IMR-90 (cell line): ENCODE data around the gene KDM4B.

Source experiments
- BHLHE40 ChIP-seq: fragments of 150-350 bp; IDR thresholded peaks from 2 replicates; pipeline ENCODE4 v1.6.1; 2016; ENCODE audit warnings: mild to moderate bottlenecking, low read depth, low read length
- CEBPB ChIP-seq: IDR thresholded peaks from 2 replicates; pipeline ENCODE4 v1.6.1; 2012; ENCODE audit warnings: low read depth, low read length, improper control_type of control experiment
- FOS ChIP-seq: fragments of 150-350 bp; IDR thresholded peaks from 2 replicates; pipeline ENCODE4 v1.6.1; 2016; ENCODE audit warnings: low read depth, low read length
- MAFK ChIP-seq: IDR thresholded peaks from 2 replicates; pipeline ENCODE4 v1.6.1; 2012; ENCODE audit warnings: low read depth, low read length, improper control_type of control experiment
- MXI1 ChIP-seq: IDR thresholded peaks from 2 replicates; pipeline ENCODE4 v1.6.1; 2012; ENCODE audit warnings: low read depth, mild to moderate bottlenecking, low read length, moderate library complexity, borderline replicate concordance
- NFE2L2 ChIP-seq: fragments of 150-350 bp; IDR thresholded peaks from 2 replicates; pipeline ENCODE4 v1.6.1; 2016; ENCODE audit warnings: low read depth, mild to moderate bottlenecking, low read length
- POLR2A ChIP-seq: IDR thresholded peaks from 2 replicates; pipeline ENCODE4 v1.6.1; 2012; ENCODE audit warnings: mild to moderate bottlenecking, low read depth, low read length
- RAD21 ChIP-seq: IDR thresholded peaks from 2 replicates; pipeline ENCODE4 v1.6.1; 2012; ENCODE audit warnings: low read length, improper control_type of control experiment
- RCOR1 ChIP-seq: IDR thresholded peaks from 2 replicates; pipeline ENCODE4 v1.6.1; 2012; ENCODE audit warnings: mild to moderate bottlenecking, low read length, improper control_type of control experiment; ENCODE audit not compliant: insufficient replicate concordance
- RFX5 ChIP-seq: IDR thresholded peaks from 2 replicates; pipeline ENCODE4 v1.8.0; 2012; ENCODE audit warnings: low read depth, mild to moderate bottlenecking, low read length, moderate library complexity
- USF2 ChIP-seq: fragments of 150-350 bp; IDR thresholded peaks from 2 replicates; pipeline ENCODE4 v1.6.1; 2017; ENCODE audit warnings: mild to moderate bottlenecking, antibody characterized with exemption, low read length, low read depth
- TF ChIP-seq, protein P1 (sequence below): conservative IDR thresholded peaks from 2 replicates; pipeline ENCODE4 v1.5.1; 2012; ENCODE audit warnings: mild to moderate bottlenecking, low read depth, low read length, improper control_type of control experiment
- TF ChIP-seq, protein P2 (sequence below): fragments of 150-350 bp; IDR thresholded peaks from 2 replicates; pipeline ENCODE4 v1.6.1; 2016; ENCODE audit warnings: low read depth, mild to moderate bottlenecking, low read length, moderate library complexity, borderline replicate concordance

DNA sequence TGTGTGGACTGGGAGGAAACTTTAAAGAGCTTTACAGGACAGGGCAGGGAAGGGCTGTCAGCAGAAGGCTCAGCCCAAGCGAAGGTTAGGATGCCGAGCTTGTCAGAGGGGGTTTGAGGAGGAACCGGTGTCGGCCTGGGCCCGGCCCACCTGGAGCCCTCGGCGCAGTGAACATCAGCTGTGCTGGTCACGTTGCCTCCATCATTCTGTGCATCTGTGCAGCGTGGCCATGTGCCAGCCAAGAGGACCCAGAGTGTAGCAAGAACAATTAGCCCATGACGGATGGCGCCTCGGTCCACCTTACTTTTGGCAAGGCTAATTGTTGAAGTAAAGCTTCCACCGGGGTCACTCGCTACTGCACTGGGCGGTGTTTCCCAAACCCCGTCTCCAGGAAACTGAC lies 210.3 kb downstream of the KDM4B start:
- TF ChIP-seq, protein P1, sequence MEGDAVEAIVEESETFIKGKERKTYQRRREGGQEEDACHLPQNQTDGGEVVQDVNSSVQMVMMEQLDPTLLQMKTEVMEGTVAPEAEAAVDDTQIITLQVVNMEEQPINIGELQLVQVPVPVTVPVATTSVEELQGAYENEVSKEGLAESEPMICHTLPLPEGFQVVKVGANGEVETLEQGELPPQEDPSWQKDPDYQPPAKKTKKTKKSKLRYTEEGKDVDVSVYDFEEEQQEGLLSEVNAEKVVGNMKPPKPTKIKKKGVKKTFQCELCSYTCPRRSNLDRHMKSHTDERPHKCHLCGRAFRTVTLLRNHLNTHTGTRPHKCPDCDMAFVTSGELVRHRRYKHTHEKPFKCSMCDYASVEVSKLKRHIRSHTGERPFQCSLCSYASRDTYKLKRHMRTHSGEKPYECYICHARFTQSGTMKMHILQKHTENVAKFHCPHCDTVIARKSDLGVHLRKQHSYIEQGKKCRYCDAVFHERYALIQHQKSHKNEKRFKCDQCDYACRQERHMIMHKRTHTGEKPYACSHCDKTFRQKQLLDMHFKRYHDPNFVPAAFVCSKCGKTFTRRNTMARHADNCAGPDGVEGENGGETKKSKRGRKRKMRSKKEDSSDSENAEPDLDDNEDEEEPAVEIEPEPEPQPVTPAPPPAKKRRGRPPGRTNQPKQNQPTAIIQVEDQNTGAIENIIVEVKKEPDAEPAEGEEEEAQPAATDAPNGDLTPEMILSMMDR, result no peak
- TF ChIP-seq POLR2A, result no peak
- TF ChIP-seq RAD21, result no peak
- TF ChIP-seq CEBPB, result no peak
- no peak for TF ChIP-seq MXI1
- TF ChIP-seq BHLHE40, result no peak
- no peak for TF ChIP-seq NFE2L2
- no peak for TF ChIP-seq FOS
- TF ChIP-seq, protein P2, sequence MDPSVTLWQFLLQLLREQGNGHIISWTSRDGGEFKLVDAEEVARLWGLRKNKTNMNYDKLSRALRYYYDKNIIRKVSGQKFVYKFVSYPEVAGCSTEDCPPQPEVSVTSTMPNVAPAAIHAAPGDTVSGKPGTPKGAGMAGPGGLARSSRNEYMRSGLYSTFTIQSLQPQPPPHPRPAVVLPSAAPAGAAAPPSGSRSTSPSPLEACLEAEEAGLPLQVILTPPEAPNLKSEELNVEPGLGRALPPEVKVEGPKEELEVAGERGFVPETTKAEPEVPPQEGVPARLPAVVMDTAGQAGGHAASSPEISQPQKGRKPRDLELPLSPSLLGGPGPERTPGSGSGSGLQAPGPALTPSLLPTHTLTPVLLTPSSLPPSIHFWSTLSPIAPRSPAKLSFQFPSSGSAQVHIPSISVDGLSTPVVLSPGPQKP, result no peak
- no peak for TF ChIP-seq USF2
- TF ChIP-seq MAFK, result no peak
- TF ChIP-seq RFX5, result no peak
- no peak for TF ChIP-seq RCOR1
